Measurements from ENCODE around the gene POLD2.

The POLD2 gene

DNA sequence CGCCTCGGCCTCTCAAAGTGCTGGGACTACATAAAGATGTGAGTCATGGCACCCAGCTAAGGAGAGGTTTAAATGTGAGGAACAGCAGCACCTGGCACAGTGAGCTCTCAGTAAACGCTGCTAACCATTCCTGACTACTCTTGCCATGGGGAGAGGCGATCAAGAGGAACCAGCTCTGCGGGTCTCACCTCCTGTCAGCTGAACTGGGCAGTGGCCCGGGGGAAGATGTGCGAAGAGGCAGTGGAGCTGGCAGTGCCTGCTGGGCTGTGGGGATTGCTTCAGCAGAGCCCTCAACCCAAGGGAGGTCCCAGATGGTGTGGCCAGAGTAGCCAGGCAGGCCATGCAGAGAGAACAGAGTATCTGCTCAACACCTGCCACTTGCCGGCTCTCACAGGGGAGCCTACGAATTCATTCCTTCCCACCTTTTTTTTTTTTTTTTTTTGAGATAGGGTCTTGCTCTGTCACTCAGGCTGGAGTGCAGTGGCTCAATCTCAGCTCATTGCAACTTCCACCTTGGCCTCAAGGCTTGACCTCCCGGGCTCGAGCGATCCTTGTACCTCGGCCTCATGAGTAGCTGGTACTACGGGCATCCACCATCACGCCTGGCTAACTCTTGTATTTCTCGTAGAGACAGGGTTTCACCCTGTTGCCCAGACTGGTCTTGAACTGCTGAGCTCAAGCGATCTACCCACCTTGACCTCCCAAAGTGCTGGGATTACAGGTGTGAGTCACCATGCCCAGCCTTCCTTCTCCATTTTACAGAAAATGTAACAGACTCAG lies 47.9 kb downstream of the POLD2 start:
- no peak for DNase-seq (ENCODE audit: low read depth, low spot score)
- no peak overlapping the region for H3K4me3 ChIP-seq (ENCODE audit: low read length)

DNA sequence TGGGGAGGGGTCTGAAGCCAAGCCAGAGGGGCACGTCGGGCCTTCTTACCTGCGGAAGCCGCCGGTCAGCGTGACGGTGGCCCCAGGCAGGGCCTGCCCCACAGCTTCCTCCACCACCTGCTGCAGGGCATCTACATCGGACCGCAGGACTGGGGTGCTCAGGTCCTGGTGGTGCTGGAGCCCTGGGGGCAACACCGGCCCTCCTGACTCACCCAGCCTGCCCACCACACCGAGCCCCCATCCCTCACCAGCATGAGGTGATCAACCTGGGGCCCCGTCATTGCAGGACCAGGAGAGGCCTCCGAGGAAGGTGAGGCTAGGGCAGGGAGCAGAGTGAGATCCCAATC lies 49.0 kb downstream of the POLD2 start:
- no peak for DNase-seq (ENCODE audit: low read depth, low spot score)
- no peak overlapping the region for H3K4me3 ChIP-seq (ENCODE audit: low read length)

DNA sequence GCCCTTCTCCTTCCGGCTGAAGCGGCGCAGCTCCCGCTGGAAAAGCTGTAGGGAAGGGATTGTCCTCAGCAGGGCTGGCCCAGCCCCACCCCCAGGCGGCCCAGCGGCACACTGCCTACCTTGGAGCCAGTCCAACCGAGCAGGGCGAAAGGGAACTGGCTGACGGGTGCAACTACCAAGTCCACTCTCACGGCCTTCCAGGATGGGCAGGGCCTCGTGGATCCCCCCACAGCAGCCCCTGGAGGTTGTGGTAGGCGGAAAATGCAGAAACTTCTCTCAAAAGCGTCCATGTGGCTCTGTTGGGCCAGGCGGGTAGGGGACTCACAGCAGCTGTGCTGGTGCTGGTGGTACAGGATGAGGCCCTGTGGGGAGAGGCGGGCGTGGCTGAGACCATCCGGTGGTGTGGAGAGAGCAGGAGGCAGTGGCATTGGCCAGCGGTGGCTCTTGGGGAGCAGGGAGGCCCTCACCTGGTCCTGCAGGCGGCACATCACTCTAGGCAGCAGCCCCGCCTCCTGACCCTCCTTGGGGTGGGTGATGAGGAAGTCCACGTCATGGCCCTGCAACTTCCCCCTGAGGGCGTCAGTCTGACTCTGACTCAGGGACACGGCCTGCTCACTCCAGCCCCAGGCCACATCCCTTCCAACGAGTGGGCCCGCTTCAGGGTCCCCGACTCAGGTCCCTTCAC lies 49.5 kb downstream of the POLD2 start:
- no peak overlapping the region for H3K4me3 ChIP-seq (ENCODE audit: low read length)
- DNase-seq (ENCODE audit: low read depth, low spot score): no peak

- no peak for DNase-seq (ENCODE audit: low read depth, low spot score)
- no peak overlapping the region for H3K4me3 ChIP-seq (ENCODE audit: low read length)
Observed at GRCh38 chr7:44072364-44073231, 50.8 kb downstream of the POLD2 start.

GRCh38 chr7:44071726-44072363 lies 51.5 kb downstream of the POLD2 start:
- no peak for DNase-seq (ENCODE audit: low read depth, low spot score)
- H3K4me3 ChIP-seq (ENCODE audit: low read length): no peak overlapping the region

DNA sequence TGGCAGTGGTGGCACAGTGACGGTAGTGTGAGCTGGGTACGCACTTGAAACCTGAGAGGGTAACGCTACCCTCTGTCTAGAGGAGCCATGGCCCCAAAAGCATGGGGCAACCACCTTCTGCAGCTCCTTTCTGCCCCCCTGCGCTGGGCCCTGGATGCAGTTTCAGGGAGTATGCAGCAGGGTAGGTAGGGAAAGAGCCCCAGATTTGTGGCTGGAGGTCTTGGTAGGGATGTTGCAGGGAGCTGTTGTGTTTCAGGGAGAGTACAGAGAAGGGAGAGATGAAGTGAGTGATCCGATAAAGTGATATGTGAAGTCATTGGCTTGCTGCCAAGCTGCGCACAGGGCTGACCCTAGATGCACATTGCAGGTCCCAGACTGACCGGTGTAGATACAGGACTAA lies 55.3 kb downstream of the POLD2 start:
- no peak overlapping the region for H3K4me3 ChIP-seq (ENCODE audit: low read length)

DNA sequence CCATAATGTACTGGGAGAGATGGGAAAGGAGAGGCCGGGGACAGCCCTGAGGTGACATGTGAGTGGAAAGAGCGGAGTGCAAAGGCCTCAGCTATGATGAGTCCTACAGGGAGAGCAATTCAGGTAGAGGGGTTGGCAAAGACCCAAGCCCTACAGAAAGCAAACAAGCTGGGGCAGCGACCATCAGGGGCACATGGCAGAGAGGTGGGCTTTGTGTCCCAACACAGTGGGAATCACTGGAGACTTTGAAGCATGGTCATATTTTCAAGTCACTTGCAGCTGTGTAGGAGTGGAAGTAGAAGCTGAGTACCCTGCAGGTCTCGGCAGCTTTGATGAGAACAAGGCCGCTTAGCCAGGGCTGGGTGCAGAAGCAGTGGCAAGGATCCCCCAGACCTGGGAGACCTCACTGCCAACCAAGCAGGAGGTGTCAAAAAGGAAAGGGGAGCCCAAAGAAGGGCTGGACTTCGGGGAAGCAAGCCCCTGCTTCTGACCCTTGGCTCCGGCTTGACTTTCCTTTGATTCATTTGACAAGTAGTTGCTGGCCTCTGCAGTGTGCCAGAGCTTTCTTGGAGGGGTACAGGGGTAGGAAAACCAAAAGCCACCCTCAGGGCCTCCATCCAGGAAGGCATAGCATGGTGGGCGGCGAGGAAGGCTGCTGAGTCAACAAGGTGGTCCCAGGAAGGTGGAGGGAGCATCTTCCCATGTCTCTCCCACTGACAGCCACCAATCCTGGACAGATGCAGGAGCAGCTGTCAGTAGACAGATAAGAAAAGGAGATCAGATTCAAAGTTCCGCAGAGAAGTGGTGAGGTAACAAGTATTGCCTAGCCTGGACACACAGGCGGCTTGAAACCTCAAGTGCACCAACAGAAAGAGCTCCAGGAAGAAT lies 56.0 kb downstream of the POLD2 start:
- H3K4me3 ChIP-seq (ENCODE audit: low read length): no peak overlapping the region
- no peak for DNase-seq (ENCODE audit: low read depth, low spot score)

More for the DNA sequence above, 55.3 kb downstream of the POLD2 start:
- no peak for DNase-seq (ENCODE audit: low read depth, low spot score)

DNA sequence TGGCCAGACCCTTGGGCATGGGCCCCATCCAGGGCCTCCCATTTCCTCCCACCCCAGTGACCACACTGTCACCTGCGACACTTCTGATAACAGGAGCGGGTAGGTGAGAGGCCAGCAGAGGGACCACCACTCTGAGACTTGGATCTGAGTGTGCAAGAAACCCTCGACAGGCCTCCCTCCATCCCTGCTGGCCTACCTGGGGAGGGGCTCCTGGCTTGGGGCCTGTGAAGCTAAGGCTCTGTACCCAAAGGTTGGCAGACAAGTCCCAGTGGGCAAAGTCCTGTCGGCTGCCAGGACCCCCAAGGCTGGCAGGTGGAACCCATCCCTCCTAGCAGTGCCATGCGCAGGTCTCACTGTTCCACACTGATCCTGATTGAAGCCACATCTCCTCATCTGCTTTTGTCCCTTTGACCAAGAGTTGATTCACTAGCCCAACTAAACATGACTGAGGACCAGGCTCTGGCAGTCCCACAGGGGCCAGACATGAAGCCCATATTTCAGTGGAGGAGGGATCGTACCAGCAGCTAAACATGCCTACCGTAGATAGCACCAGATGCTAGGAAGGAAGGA lies 56.8 kb downstream of the POLD2 start:
- DNase-seq (ENCODE audit: low read depth, low spot score): no peak
- H3K4me3 ChIP-seq (ENCODE audit: low read length): no peak overlapping the region

DNA sequence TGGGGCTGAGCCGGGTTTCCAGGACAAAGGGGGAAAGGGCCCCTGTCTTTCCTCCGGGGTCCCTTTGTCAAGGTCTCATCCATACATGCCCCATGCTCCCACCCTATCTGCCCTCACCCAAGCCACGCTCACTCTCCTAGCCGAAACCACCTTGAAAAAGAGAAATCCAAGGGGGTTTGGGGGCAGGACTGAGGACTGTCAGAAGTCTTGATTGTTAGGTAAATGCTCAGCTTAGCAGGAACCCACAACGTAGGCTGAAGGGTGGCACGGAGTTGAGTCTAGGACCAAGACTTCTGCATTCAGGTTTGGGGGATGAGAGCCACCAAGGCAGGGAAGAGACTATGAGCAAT lies 57.3 kb downstream of the POLD2 start:
- H3K4me3 ChIP-seq (ENCODE audit: low read length): no peak overlapping the region
- no peak for DNase-seq (ENCODE audit: low read depth, low spot score)

DNA sequence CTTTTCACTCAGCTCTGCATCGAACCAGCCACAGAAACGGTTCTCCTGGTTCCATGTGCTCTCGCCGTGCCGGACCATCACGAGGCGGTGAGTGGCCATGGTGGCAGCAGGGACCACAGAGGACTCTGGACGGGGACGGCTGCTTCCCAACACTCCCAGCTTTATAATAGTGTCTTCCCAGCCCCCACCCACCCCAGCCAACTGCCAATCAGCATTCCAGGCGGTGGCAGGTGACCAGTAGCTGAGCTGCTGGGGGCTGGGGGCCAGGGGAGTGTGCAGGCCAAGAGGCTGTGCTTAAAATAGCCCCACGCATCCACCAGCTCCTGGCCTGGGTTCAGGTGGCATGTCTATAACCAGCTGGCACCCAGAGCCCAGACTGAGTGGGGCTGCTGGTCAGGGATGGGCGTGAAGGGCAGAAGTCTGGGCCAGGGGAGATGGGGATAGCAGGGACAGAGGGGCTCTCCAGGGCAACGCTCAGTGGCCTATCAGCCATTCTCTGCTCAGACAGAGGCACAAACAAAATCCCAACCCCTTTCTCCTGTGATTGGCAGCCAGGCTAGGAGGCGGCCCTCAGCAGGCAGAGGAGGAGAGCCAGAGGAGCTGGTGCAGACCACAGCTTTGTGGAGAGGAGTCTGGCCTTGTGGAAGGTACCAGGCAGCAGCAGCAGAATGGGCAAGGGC lies 57.8 kb downstream of the POLD2 start, which contains the start of gene PGAM2:
Gene PGAM2 (minus strand): TSS at position 137 of the 680 bp plus-strand sequence. CDS start 38 bp downstream, at position 99.
- DNase-seq (ENCODE audit: low read depth, low spot score): no peak
- H3K4me3 ChIP-seq (ENCODE audit: low read length): no peak within 1 kb of the TSS

- H3K4me3 ChIP-seq (ENCODE audit: low read length): no peak overlapping the region
- no peak for DNase-seq (ENCODE audit: low read depth, low spot score)
Observed at GRCh38 chr7:44064791-44065430, 58.4 kb downstream of the POLD2 start.

All from Jurkat, Clone E6-1 (cell line).